GM23248 (cell line): ENCODE results near the gene ELMO3. TPM values are rescaled to one million over a fixed set of nuclear protein-coding genes. Genes with fewer than 3 reads are reported as not detected.

Experiments used
- DNase-seq: peaks from one replicate; pipeline ENCODE4 v3.0.0-alpha.2; 2015
- H2AFZ ChIP-seq: fragments of 200-600 bp; sonication (generic); 2 replicates; pipeline ENCODE4 v1.6.1; 2016; ENCODE audit warnings: antibody characterized with exemption
- H3F3A ChIP-seq: fragments of 200-600 bp; sonication (generic); 2 replicates; pipeline ENCODE4 v1.6.1; 2016; ENCODE audit warnings: mild to moderate bottlenecking, antibody characterized with exemption, mixed run types; ENCODE audit not compliant: insufficient read depth
- H3K27ac ChIP-seq: fragments of 200-600 bp; sonication (generic); 2 replicates; pipeline ENCODE4 v1.5.1; 2016; ENCODE audit warnings: mild to moderate bottlenecking
- H3K27me3 ChIP-seq: fragments of 200-600 bp; sonication (generic); replicated peaks from 2 replicates; pipeline ENCODE4 v1.6.1; 2016; ENCODE audit warnings: mild to moderate bottlenecking; ENCODE audit not compliant: insufficient read depth
- H3K36me3 ChIP-seq: fragments of 200-600 bp; sonication (generic); 2 replicates; pipeline ENCODE4 v1.6.1; 2016; ENCODE audit warnings: low read depth, mild to moderate bottlenecking
- H3K4me1 ChIP-seq: fragments of 200-600 bp; sonication (generic); 2 replicates; pipeline ENCODE4 v1.6.1; 2016; ENCODE audit warnings: mild to moderate bottlenecking; ENCODE audit not compliant: insufficient read depth
- H3K4me2 ChIP-seq: fragments of 200-600 bp; sonication (generic); one replicate; pipeline ENCODE4 v1.6.1; 2016; ENCODE audit warnings: mild to moderate bottlenecking; ENCODE audit not compliant: unreplicated experiment
- H3K4me3 ChIP-seq: fragments of 200-600 bp; sonication (generic); 2 replicates; pipeline ENCODE4 v1.5.1; 2016; ENCODE audit warnings: mild to moderate bottlenecking
- H3K79me2 ChIP-seq: fragments of 200-600 bp; sonication (generic); 2 replicates; pipeline ENCODE4 v1.6.1; 2016; ENCODE audit warnings: mild to moderate bottlenecking; ENCODE audit not compliant: insufficient read depth
- H3K9ac ChIP-seq: fragments of 200-600 bp; sonication (generic); 2 replicates; pipeline ENCODE4 v1.6.1; 2016; ENCODE audit warnings: mild to moderate bottlenecking
- H3K9me2 ChIP-seq: fragments of 200-600 bp; sonication (generic); 2 replicates; pipeline ENCODE4 v1.6.1; 2016; ENCODE audit warnings: mixed run types, mild to moderate bottlenecking, moderate library complexity; ENCODE audit not compliant: insufficient read depth
- H3K9me3 ChIP-seq: fragments of 200-600 bp; sonication (generic); one replicate; pipeline ENCODE4 v1.6.1; 2017; ENCODE audit warnings: low read depth
- H4K20me1 ChIP-seq: fragments of 200-600 bp; sonication (generic); 2 replicates; pipeline ENCODE4 v1.6.0; 2016; ENCODE audit not compliant: insufficient read depth
- EZH2 ChIP-seq: fragments of 200-600 bp; sonication (generic); IDR thresholded peaks from 2 replicates; pipeline ENCODE4 v1.6.1; 2018; ENCODE audit warnings: antibody characterized with exemption, mild to moderate bottlenecking; ENCODE audit not compliant: insufficient read depth, poor library complexity, severe bottlenecking
- EZH2phosphoT487 ChIP-seq: fragments of 200-600 bp; sonication (generic); IDR thresholded peaks from 2 replicates; pipeline ENCODE4 v1.6.1; 2018; ENCODE audit warnings: antibody characterized with exemption, moderate library complexity, mild to moderate bottlenecking, low read depth; ENCODE audit not compliant: insufficient read depth
- WGBS, 2 experiments: methylation state at CpG; one replicate each; pipeline ENCODE4 v1.1.6; 2015 to 2017; ENCODE audit warnings: low lambda C conversion rate in 2 of 2, low coverage in 1 of 2; ENCODE audit errors: missing lambda C conversion rate in 2 of 2; 5-methylcytosine and 5-hydroxymethylcytosine counted together
- in situ Hi-C: fragments of 300-500 bp; cut with MboI; formaldehyde crosslinking; loops from 2 replicates; pipeline ENCODE4 v1.15.0; 2020
- polyA plus RNA-seq: library from polyadenylated mRNA; unstranded; fragments of >200 nt; fragmentation: Nextera tagmentation; extraction: Ambion mirVana; gene quantifications from 2 replicates; pipeline ENCODE4 v1.2.1, GENCODE V29; 2016
- total RNA-seq: library from RNA; depleted of rRNA; stranded (reverse); fragments of >200 nt; shearing (Covaris generic); gene quantifications from 2 replicates; pipeline ENCODE4 v1.2.3, GENCODE V29; 2014

Gene ELMO3
- total and polyA plus RNA-seq, 2 experiments from 2014 or later: 1.5 TPM; not detected in 1

- no peak overlapping the region for H3K4me2 ChIP-seq
- no peak overlapping the region for H2AFZ ChIP-seq
- H3K36me3 ChIP-seq: no peaks in the 10 kb centered on the region; the same call in 1 of the 2 replicates
- no peak overlapping the region for H3K9ac ChIP-seq
- H4K20me1 ChIP-seq: no peaks in the 10 kb centered on the region
- no peaks in the 10 kb centered on the region for H3K27me3 ChIP-seq
- H3K27ac ChIP-seq: no peak overlapping the region
- no peak for DNase-seq
- H3K9me2 ChIP-seq: no peaks in the 10 kb centered on the region
- peaks cover 3% of the 10 kb centered on the region for H3K4me1 ChIP-seq
- peaks cover 14% of the 10 kb centered on the region for H3K79me2 ChIP-seq
- no peak overlapping the region for H3K4me3 ChIP-seq
- H3F3A ChIP-seq: no peaks in the 10 kb centered on the region
- WGBS, 2 experiments: 54 to 60% methylated on average over 4 of the region's 4 CpGs
- no peak for TF ChIP-seq EZH2
- no peak for TF ChIP-seq EZH2phosphoT487
- no peaks in the 10 kb centered on the region for H3K9me3 ChIP-seq
- in situ Hi-C loops: no loop called here
These were observed 10.6 kb upstream of the ELMO3 start for GRCh38 chr16:67188323-67188722.

GRCh38 chr16:67188798-67189197, 10.1 kb upstream of the ELMO3 start:
- Histone ChIP-seq H3K4me1 (peaks cover 8% of the 10 kb centered on the region), H3K27me3 (no peaks in the 10 kb centered on the region), H3K4me2 (no peak overlapping the region), H3K9me3 (no peaks in the 10 kb centered on the region), H3K27ac (no peak overlapping the region), H3K9ac (no peak overlapping the region), H2AFZ (no peak overlapping the region), H3K4me3 (no peak overlapping the region), H3F3A (no peaks in the 10 kb centered on the region), H3K9me2 (no peaks in the 10 kb centered on the region), H3K36me3 (no peaks in the 10 kb centered on the region; the same call in 1 of the 2 replicates), H4K20me1 (no peaks in the 10 kb centered on the region), H3K79me2 (peaks cover 18% of the 10 kb centered on the region)
- in situ Hi-C loops: no loop called here
- TF ChIP-seq EZH2phosphoT487: no peak
- no peak for TF ChIP-seq EZH2
- 90 to 93% methylated on average over 15 of the region's 15 CpGs for WGBS, 2 experiments
- no peak for DNase-seq

- H3K27ac ChIP-seq: no peak within 1 kb of the TSS
- peaks cover 4% of the 10 kb centered on the region; the same call in 1 of the 2 replicates for H3K36me3 ChIP-seq
- H3K9ac ChIP-seq: no peak within 1 kb of the TSS
- WGBS, 2 experiments: 21 to 22% methylated on average over 5 to 6 of the region's 6 CpGs
- no peaks in the 10 kb centered on the region for H3K27me3 ChIP-seq
- H3K9me3 ChIP-seq: no peaks in the 10 kb centered on the region
- no peak within 1 kb of the TSS for H2AFZ ChIP-seq
- H3K79me2 ChIP-seq: peaks cover 30% of the 10 kb centered on the region
- no peaks in the 10 kb centered on the region for H4K20me1 ChIP-seq
- TF ChIP-seq EZH2: no peak
- TF ChIP-seq EZH2phosphoT487: no peak
- H3F3A ChIP-seq: no peaks in the 10 kb centered on the region
- H3K9me2 ChIP-seq: no peaks in the 10 kb centered on the region
- peaks cover 11% of the 10 kb centered on the region for H3K4me1 ChIP-seq
- in situ Hi-C loops: no loop called here
- DNase-seq: no peak
- H3K4me3 ChIP-seq: no peak within 1 kb of the TSS
- no peak within 1 kb of the TSS for H3K4me2 ChIP-seq
These were observed 8.9 kb upstream of the ELMO3 start, which contains the start of gene EXOC3L1 for GRCh38 chr16:67190041-67190440. TSS of gene EXOC3L1 (minus strand) at chr16:67190136. CDS start at chr16:67189676, 460 bp downstream.

- no peaks in the 10 kb centered on the region for H3K27me3 ChIP-seq
- no peaks in the 10 kb centered on the region for H3K9me2 ChIP-seq
- H3K79me2 ChIP-seq: peaks cover 35% of the 10 kb centered on the region
- H3K4me2 ChIP-seq: no peak overlapping the region
- H3K9me3 ChIP-seq: no peaks in the 10 kb centered on the region
- H3K27ac ChIP-seq: no peak overlapping the region
- no peaks in the 10 kb centered on the region for H4K20me1 ChIP-seq
- 0 out of 2 replicates have a peak overlapping the region, but pooled peaks have one; percentile 36 for H2AFZ ChIP-seq
- TF ChIP-seq EZH2phosphoT487 (no peak), EZH2 (no peak)
- in situ Hi-C loops: no loop called here
- no peak for DNase-seq
- H3F3A ChIP-seq: no peaks in the 10 kb centered on the region
- H3K9ac ChIP-seq: no peak overlapping the region
- peaks cover 11% of the 10 kb centered on the region; the same call in 1 of the 2 replicates for H3K36me3 ChIP-seq
- H3K4me3 ChIP-seq: no peak overlapping the region
- 78 to 79% methylated on average over 13 of the region's 13 CpGs for WGBS, 2 experiments
- peaks cover 11% of the 10 kb centered on the region for H3K4me1 ChIP-seq
These were observed 8.2 kb upstream of the ELMO3 start for GRCh38 chr16:67190448-67191399.
